WTC11 (cell line): ENCODE measurements around the gene MLST8. TPM values are rescaled to one million over a fixed set of nuclear protein-coding genes. Genes with fewer than 3 reads are reported as not detected.

ENCODE experiments used
- ATAC-seq: fragments of 200-7000 bp; cut with Tn5 transposase; 2 replicates; pipeline ENCODE4 v1.10.0; 2021; ENCODE audit warnings: mild to moderate bottlenecking, moderate library complexity
- CTCF ChIA-PET: fragments of 300-600 bp; sonication (Branson Sonifier 250); formaldehyde crosslinking; loops from one replicate; lab custom pipeline; 2021; ENCODE audit warnings: antibody characterized with exemption; lab: Charles Lee
- POLR2A ChIA-PET: fragments of 350-600 bp; sonication (Branson Sonifier 250); formaldehyde crosslinking; loops from one replicate; lab custom pipeline; 2021; ENCODE audit warnings: antibody characterized with exemption; lab: Charles Lee
- DNase-seq: peaks from one replicate; pipeline ENCODE4 v3.0.0; 2021; ENCODE audit warnings: low spot score
- H3K27ac Mint-ChIP-seq: 2 replicates; pipeline ENCODE4 v1.8.0; 2021; ENCODE audit warnings: mixed read lengths
- H3K27me3 Mint-ChIP-seq: 2 replicates; pipeline ENCODE4 v1.8.0; 2021; ENCODE audit warnings: low read depth, mild to moderate bottlenecking, moderate library complexity, mixed read lengths
- H3K36me3 Mint-ChIP-seq: 2 replicates; pipeline ENCODE4 v1.8.0; 2021; ENCODE audit warnings: mixed read lengths
- H3K4me1 Mint-ChIP-seq: 2 replicates; pipeline ENCODE4 v1.8.0; 2022; ENCODE audit warnings: mixed read lengths
- H3K4me3 Mint-ChIP-seq: 2 replicates; pipeline ENCODE4 v1.8.0; 2021; ENCODE audit warnings: mild to moderate bottlenecking, moderate library complexity, mixed read lengths
- H3K9me3 Mint-ChIP-seq: 2 replicates; pipeline ENCODE4 v1.8.0; 2021; ENCODE audit warnings: mixed read lengths
- CBFB ChIP-seq: sonication (generic); formaldehyde crosslinking; IDR thresholded peaks from 2 replicates; pipeline ENCODE4 v1.8.1; 2022; ENCODE audit warnings: mild to moderate bottlenecking, low read depth, missing genetic modification reagents
- FOXK1 ChIP-seq: sonication (generic); formaldehyde crosslinking; IDR thresholded peaks from 2 replicates; pipeline ENCODE4 v1.8.0; 2022; ENCODE audit warnings: mild to moderate bottlenecking, moderate library complexity, missing genetic modification reagents
- GTF2I ChIP-seq: fragments of 250-450 bp; sonication (Bioruptor Pico); conservative IDR thresholded peaks from 2 replicates; pipeline ENCODE4 v1.4.0; 2021; ENCODE audit warnings: mild to moderate bottlenecking
- HMGA2 ChIP-seq: fragments of 250-450 bp; sonication (Bioruptor Pico); IDR thresholded peaks from 2 replicates; pipeline ENCODE4 v1.4.0; 2021; ENCODE audit warnings: mild to moderate bottlenecking, moderate library complexity
- JUN ChIP-seq: sonication (generic); formaldehyde crosslinking; IDR thresholded peaks from 2 replicates; pipeline ENCODE4 v1.8.0; 2023; ENCODE audit warnings: mild to moderate bottlenecking, missing genetic modification reagents
- KAT7 ChIP-seq: sonication (generic); formaldehyde crosslinking; IDR thresholded peaks from 2 replicates; pipeline ENCODE4 v1.8.1; 2023; ENCODE audit warnings: missing genetic modification reagents, mild to moderate bottlenecking, borderline replicate concordance
- NFYB ChIP-seq: sonication (generic); formaldehyde crosslinking; conservative IDR thresholded peaks from 2 replicates; pipeline ENCODE4 v1.8.0; 2022; ENCODE audit warnings: low read depth, missing genetic modification reagents
- OVOL2 ChIP-seq: fragments of 250-450 bp; sonication (Bioruptor Pico); IDR thresholded peaks from 2 replicates; pipeline ENCODE4 v1.9.0; 2021; ENCODE audit warnings: mild to moderate bottlenecking, borderline replicate concordance
- PREB ChIP-seq: sonication (generic); formaldehyde crosslinking; IDR thresholded peaks from 2 replicates; pipeline ENCODE4 v1.8.1; 2022; ENCODE audit warnings: mild to moderate bottlenecking, missing genetic modification reagents, moderate library complexity, borderline replicate concordance
- SMAD3 ChIP-seq: sonication (generic); formaldehyde crosslinking; IDR thresholded peaks from 2 replicates; pipeline ENCODE4 v1.8.0; 2022; ENCODE audit warnings: missing genetic modification reagents, mild to moderate bottlenecking, borderline replicate concordance
- SOX15 ChIP-seq: fragments of 250-450 bp; sonication (Bioruptor Pico); IDR thresholded peaks from 2 replicates; pipeline ENCODE4 v1.9.0; 2021; ENCODE audit warnings: mild to moderate bottlenecking
- SP1 ChIP-seq: sonication (generic); formaldehyde crosslinking; conservative IDR thresholded peaks from 2 replicates; pipeline ENCODE4 v1.8.1; 2022; ENCODE audit warnings: missing genetic modification reagents
- ZNF121 ChIP-seq: sonication (generic); formaldehyde crosslinking; IDR thresholded peaks from 2 replicates; pipeline ENCODE4 v1.8.0; 2023; ENCODE audit warnings: missing genetic modification reagents
- ZNF138 ChIP-seq: sonication (generic); formaldehyde crosslinking; conservative IDR thresholded peaks from 2 replicates; pipeline ENCODE4 v1.8.1; 2022; ENCODE audit warnings: mild to moderate bottlenecking, moderate library complexity, missing genetic modification reagents
- ZNF416 ChIP-seq: fragments of 250-450 bp; sonication (Bioruptor Pico); IDR thresholded peaks from 2 replicates; pipeline ENCODE4 v1.9.0; 2021; ENCODE audit warnings: mild to moderate bottlenecking, inconsistent platforms
- ZNF671 ChIP-seq: fragments of 250-450 bp; sonication (Bioruptor Pico); IDR thresholded peaks from 2 replicates; pipeline ENCODE4 v1.8.0; 2021; ENCODE audit warnings: mild to moderate bottlenecking
- total RNA-seq: library from RNA; stranded (reverse); gene quantifications from 3 replicates; pipeline ENCODE4 v1.2.3, GENCODE V29; 2021
- TF ChIP-seq, protein P1 (sequence below): sonication (generic); formaldehyde crosslinking; IDR thresholded peaks from 2 replicates; pipeline ENCODE4 v1.8.1; 2022; ENCODE audit warnings: low read depth, missing genetic modification reagents, borderline replicate concordance
- TF ChIP-seq, protein P2 (sequence below): fragments of 250-450 bp; sonication (Bioruptor Pico); IDR thresholded peaks from 2 replicates; pipeline ENCODE4 v1.9.0; 2021; ENCODE audit warnings: moderate library complexity, mild to moderate bottlenecking, inconsistent platforms, borderline replicate concordance
- TF ChIP-seq, protein P3 (sequence below): sonication (generic); formaldehyde crosslinking; IDR thresholded peaks from 2 replicates; pipeline ENCODE4 v1.8.1; 2023; ENCODE audit warnings: mild to moderate bottlenecking, moderate library complexity, missing genetic modification reagents
- TF ChIP-seq, protein P4 (sequence below): sonication (generic); formaldehyde crosslinking; IDR thresholded peaks from 2 replicates; pipeline ENCODE4 v1.8.0; 2022; ENCODE audit warnings: mild to moderate bottlenecking, missing genetic modification reagents

The MLST8 gene
- total RNA-seq, 1 experiment from 2014 or later: 71.6 TPM

- TF ChIP-seq, protein P1, sequence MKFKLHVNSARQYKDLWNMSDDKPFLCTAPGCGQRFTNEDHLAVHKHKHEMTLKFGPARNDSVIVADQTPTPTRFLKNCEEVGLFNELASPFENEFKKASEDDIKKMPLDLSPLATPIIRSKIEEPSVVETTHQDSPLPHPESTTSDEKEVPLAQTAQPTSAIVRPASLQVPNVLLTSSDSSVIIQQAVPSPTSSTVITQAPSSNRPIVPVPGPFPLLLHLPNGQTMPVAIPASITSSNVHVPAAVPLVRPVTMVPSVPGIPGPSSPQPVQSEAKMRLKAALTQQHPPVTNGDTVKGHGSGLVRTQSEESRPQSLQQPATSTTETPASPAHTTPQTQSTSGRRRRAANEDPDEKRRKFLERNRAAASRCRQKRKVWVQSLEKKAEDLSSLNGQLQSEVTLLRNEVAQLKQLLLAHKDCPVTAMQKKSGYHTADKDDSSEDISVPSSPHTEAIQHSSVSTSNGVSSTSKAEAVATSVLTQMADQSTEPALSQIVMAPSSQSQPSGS (CRISPR knock-in tag): no peak
- TF ChIP-seq, protein P2, sequence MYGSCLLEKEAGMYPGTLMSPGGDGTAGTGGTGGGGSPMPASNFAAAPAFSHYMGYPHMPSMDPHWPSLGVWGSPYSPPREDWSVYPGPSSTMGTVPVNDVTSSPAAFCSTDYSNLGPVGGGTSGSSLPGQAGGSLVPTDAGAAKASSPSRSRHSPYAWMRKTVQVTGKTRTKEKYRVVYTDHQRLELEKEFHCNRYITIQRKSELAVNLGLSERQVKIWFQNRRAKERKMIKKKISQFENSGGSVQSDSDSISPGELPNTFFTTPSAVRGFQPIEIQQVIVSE (CRISPR knock-in tag): no peak
- TF ChIP-seq PREB (CRISPR knock-in tag) (no peak), ZNF138 (CRISPR knock-in tag) (no peak), CBFB (no peak), ZNF671 (CRISPR knock-in tag) (no peak), HMGA2 (CRISPR knock-in tag) (no peak), ZNF121 (peak; percentile 47; the same call in 1 of the 2 replicates), NFYB (CRISPR knock-in tag) (no peak), OVOL2 (CRISPR knock-in tag) (no peak), SP1 (CRISPR knock-in tag) (0 out of 2 replicates have a peak, but pooled peaks have one; percentile 24), FOXK1 (CRISPR knock-in tag) (no peak), GTF2I (peak; percentile 93), SMAD3 (CRISPR knock-in tag) (no peak), JUN (CRISPR knock-in tag) (no peak), SOX15 (no peak)
- TF ChIP-seq, protein P3, sequence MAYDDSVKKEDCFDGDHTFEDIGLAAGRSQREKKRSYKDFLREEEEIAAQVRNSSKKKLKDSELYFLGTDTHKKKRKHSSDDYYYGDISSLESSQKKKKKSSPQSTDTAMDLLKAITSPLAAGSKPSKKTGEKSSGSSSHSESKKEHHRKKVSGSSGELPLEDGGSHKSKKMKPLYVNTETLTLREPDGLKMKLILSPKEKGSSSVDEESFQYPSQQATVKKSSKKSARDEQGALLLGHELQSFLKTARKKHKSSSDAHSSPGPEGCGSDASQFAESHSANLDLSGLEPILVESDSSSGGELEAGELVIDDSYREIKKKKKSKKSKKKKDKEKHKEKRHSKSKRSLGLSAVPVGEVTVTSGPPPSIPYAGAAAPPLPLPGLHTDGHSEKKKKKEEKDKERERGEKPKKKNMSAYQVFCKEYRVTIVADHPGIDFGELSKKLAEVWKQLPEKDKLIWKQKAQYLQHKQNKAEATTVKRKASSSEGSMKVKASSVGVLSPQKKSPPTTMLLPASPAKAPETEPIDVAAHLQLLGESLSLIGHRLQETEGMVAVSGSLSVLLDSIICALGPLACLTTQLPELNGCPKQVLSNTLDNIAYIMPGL (CRISPR knock-in tag): 0 out of 2 replicates have a peak, but pooled peaks have one; percentile 48
- TF ChIP-seq, protein P4, sequence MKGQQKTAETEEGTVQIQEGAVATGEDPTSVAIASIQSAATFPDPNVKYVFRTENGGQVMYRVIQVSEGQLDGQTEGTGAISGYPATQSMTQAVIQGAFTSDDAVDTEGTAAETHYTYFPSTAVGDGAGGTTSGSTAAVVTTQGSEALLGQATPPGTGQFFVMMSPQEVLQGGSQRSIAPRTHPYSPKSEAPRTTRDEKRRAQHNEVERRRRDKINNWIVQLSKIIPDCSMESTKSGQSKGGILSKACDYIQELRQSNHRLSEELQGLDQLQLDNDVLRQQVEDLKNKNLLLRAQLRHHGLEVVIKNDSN (CRISPR knock-in tag): no peak
Observed at GRCh38 chr16:2194852-2195321, 10.4 kb upstream of the MLST8 start (continued).

DNA sequence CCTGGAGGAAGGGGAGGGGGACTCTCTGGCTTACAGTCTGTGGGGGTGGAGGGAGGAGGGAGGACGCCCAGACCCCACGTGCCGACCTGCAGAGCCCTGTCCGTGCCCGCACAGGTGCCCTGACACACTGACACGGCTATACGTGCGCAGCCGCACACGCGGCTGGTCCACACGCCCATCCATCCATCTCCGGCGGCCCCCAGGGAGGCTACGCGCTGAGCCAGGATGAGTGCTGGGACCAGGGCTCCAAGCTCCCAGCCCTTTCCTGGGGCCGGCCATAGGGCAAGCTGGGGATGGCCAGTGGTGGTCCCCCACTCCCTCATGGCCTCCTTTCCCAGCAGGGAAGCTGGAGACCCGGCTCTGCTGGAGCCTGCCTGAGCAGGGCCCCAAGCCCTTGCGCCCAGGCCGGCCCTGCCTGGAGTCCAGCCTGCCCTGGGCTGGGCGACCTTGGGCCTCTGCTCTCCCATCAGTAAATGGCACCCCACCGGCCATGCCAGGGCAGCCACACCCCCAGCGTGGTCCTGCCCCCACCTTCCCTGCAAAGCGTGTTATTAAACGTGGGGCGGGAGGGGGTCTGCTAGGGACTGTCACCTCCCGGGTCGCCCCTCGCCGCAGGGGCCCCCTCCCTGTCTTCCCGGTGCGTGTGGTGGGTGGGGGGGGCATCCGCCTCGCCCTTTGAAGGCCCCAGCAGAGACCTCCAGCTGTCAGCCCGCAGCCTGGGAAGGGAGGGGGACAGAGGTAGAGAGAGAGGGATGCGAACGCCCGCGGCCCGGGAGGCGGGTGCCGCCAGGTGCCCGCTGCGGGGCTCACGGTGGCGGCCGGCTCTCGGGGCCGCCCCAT, 9.7 kb upstream of the MLST8 start:
- Mint-ChIP-seq H3K4me1 (peaks cover 4% of the 10 kb centered on the region; the same call in 1 of the 2 replicates), H3K36me3 (no peaks in the 10 kb centered on the region), H3K4me3 (peak overlapping the region; percentile 66), H3K9me3 (no peaks in the 10 kb centered on the region), H3K27me3 (peaks cover 34% of the 10 kb centered on the region), H3K27ac (no peak overlapping the region)
- no peak for DNase-seq
- ChIA-PET CTCF (interaction anchor here (0.5 to 3.5 kb wide), 51 partner anchors 8 to 356 kb away, joined by 3 to 62 read pairs (median 4); partner anchors contain the start of genes AMDHD2, BRICD5, CCNF and CEMP1), POLR2A (interaction anchor here (0.6 to 1.9 kb wide), 4 partner anchors 15 to 56 kb away, joined by 3 to 12 read pairs (median 4); partner anchors contain the start of genes BRICD5, ECI1 and PGP)
- peak; percentile 21 for ATAC-seq
- TF ChIP-seq ZNF416 (CRISPR knock-in tag) (0 out of 2 replicates have a peak, but pooled peaks have one; percentile 20), KAT7 (CRISPR knock-in tag) (no peak)
